ENCODE measurements around the gene KHK.

DNA sequence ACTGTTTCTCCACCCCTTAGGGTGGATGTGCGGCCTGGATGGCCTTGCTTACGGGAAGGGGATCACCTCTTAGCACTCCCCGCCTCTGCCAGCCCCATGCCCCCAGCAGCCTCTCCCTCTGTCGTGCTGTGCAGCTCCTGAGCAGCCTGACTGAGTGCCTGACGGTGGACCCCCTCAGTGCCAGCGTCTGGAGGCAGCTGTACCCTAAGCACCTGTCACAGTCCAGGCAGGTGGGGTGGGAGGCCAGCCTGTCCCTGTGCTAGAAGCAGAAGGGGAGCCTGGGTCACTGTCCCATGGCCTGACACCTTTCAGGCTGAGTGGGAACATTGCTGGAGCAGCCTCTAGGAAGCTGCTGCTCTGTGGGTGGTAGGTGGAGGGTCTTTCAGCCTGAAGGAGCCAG is 48.6 kb upstream of the KHK start:
- TF ChIP-seq, protein P1, sequence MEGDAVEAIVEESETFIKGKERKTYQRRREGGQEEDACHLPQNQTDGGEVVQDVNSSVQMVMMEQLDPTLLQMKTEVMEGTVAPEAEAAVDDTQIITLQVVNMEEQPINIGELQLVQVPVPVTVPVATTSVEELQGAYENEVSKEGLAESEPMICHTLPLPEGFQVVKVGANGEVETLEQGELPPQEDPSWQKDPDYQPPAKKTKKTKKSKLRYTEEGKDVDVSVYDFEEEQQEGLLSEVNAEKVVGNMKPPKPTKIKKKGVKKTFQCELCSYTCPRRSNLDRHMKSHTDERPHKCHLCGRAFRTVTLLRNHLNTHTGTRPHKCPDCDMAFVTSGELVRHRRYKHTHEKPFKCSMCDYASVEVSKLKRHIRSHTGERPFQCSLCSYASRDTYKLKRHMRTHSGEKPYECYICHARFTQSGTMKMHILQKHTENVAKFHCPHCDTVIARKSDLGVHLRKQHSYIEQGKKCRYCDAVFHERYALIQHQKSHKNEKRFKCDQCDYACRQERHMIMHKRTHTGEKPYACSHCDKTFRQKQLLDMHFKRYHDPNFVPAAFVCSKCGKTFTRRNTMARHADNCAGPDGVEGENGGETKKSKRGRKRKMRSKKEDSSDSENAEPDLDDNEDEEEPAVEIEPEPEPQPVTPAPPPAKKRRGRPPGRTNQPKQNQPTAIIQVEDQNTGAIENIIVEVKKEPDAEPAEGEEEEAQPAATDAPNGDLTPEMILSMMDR (IDR thresholded peaks at IDR 0.05): no peak
- TF ChIP-seq POLR2AphosphoS5 (IDR thresholded peaks at IDR 0.05) (no peak), EP300 (IDR thresholded peaks at IDR 0.05) (no peak), POLR2A (IDR thresholded peaks at IDR 0.05) (no peak)
